NCI-H748 treated with DMSO at 0.1 percent for 48 hours (cell line): ENCODE results near the gene PTPN6.

ENCODE experiments used
- DNase-seq: peaks from one replicate; lab custom pipeline; 2025; lab: John Stamatoyannopoulos, UW

The PTPN6 gene

GRCh38 chr12:7009512-7009911, 58.4 kb downstream of the PTPN6 start:
- no peak for DNase-seq
